Effector memory CD8-positive, alpha-beta T cell (primary cell): ENCODE results near the gene BTNL3.
"Not testable (repeated sequence)": the region's sequence is repeated elsewhere in the genome, so short reads cannot be mapped to it uniquely, and the experiment has no call there.

Experiments
- ATAC-seq: fragments of 150-1000 bp; cut with Tn5 transposase; replicated peaks from 2 replicates; pipeline ENCODE4 v1.10.0; 2021; ENCODE audit warnings: mild to moderate bottlenecking, moderate library complexity
- DNase-seq, 3 experiments: peaks; one replicate each; pipeline ENCODE4 v3.0.0; 2021
- H3K27ac Mint-ChIP-seq, 2 donors: one replicate each; pipeline ENCODE4 v1.8.0; 2022; ENCODE audit warnings: mild to moderate bottlenecking in 2 of 2, mixed read lengths in 2 of 2, moderate library complexity in 2 of 2
- H3K27me3 Mint-ChIP-seq, 2 donors: one replicate each; pipeline ENCODE4 v1.8.0; 2022; ENCODE audit warnings: mixed read lengths in 2 of 2
- H3K36me3 Mint-ChIP-seq: one replicate; pipeline ENCODE4 v1.8.0; 2022; ENCODE audit warnings: mild to moderate bottlenecking, moderate library complexity, mixed read lengths; ENCODE audit not compliant: insufficient read depth
- H3K4me1 Mint-ChIP-seq, 2 donors: one replicate each; pipeline ENCODE4 v1.8.0; 2022; ENCODE audit warnings: low read depth in 2 of 2, mixed read lengths in 2 of 2
- H3K4me3 Mint-ChIP-seq, 2 donors: one replicate each; pipeline ENCODE4 v1.8.0; 2022; ENCODE audit warnings: mild to moderate bottlenecking in 2 of 2, mixed read lengths in 2 of 2, moderate library complexity in 2 of 2
- H3K9me3 Mint-ChIP-seq, 2 donors: one replicate each; pipeline ENCODE4 v1.8.0; 2022; ENCODE audit warnings: mixed read lengths in 2 of 2

BTNL3 gene

GRCh38 chr5:180990086-180990881 lies 1.6 kb downstream of the BTNL3 start:
- Mint-ChIP-seq H3K4me3 (no peak overlapping the region), H3K27me3 (peaks cover 23 to 69% of the 10 kb centered on the region in 2 donors), H3K36me3 (no peaks in the 10 kb centered on the region), H3K27ac (no peak overlapping the region), H3K4me1 (no peaks in the 10 kb centered on the region), H3K9me3 (no peaks in the 10 kb centered on the region)
- DNase-seq: no peak
- ATAC-seq: no peak

- no peaks in the 10 kb centered on the region for H3K4me1 Mint-ChIP-seq
- H3K36me3 Mint-ChIP-seq: no peaks in the 10 kb centered on the region
- no peak overlapping the region for H3K4me3 Mint-ChIP-seq
- DNase-seq: no peak
- peaks cover 23 to 69% of the 10 kb centered on the region in 2 donors for H3K27me3 Mint-ChIP-seq
- no peaks in the 10 kb centered on the region for H3K9me3 Mint-ChIP-seq
- H3K27ac Mint-ChIP-seq: no peak overlapping the region
- ATAC-seq: no peak
These were observed 2.2 kb downstream of the BTNL3 start for GRCh38 chr5:180990882-180991242.

GRCh38 chr5:181001947-181002346 lies 13.3 kb downstream of the BTNL3 start:
- peaks cover 33 to 43% of the 10 kb centered on the region in 2 donors for H3K27me3 Mint-ChIP-seq
- no peaks in the 10 kb centered on the region for H3K36me3 Mint-ChIP-seq
- no peaks in the 10 kb centered on the region for H3K9me3 Mint-ChIP-seq
- no peak for ATAC-seq
- H3K27ac Mint-ChIP-seq: no peak overlapping the region
- no peak overlapping the region for H3K4me3 Mint-ChIP-seq
- H3K4me1 Mint-ChIP-seq: no peaks in the 10 kb centered on the region
- no peak for DNase-seq

- no peaks in the 10 kb centered on the region for H3K4me1 Mint-ChIP-seq
- no peak overlapping the region for H3K27ac Mint-ChIP-seq
- H3K27me3 Mint-ChIP-seq: peaks cover 29 to 36% of the 10 kb centered on the region in 2 donors
- DNase-seq (no peak), ATAC-seq (no peak)
- no peak overlapping the region for H3K4me3 Mint-ChIP-seq
- no peaks in the 10 kb centered on the region for H3K9me3 Mint-ChIP-seq
- H3K36me3 Mint-ChIP-seq: no peaks in the 10 kb centered on the region
These were observed 17.1 kb downstream of the BTNL3 start for GRCh38 chr5:181005791-181006190.

GRCh38 chr5:181008136-181008535 lies 19.5 kb downstream of the BTNL3 start:
- no peak for ATAC-seq
- H3K27ac Mint-ChIP-seq: no peak overlapping the region
- no peak for DNase-seq
- no peaks in the 10 kb centered on the region for H3K36me3 Mint-ChIP-seq
- H3K9me3 Mint-ChIP-seq: no peaks in the 10 kb centered on the region
- peaks cover 36 to 38% of the 10 kb centered on the region in 2 donors for H3K27me3 Mint-ChIP-seq
- no peaks in the 10 kb centered on the region for H3K4me1 Mint-ChIP-seq
- H3K4me3 Mint-ChIP-seq: no peak overlapping the region

GRCh38 chr5:181010018-181010417 lies 21.4 kb downstream of the BTNL3 start:
- not testable (repeated sequence) for H3K9me3 Mint-ChIP-seq, H3K36me3 Mint-ChIP-seq, H3K27ac Mint-ChIP-seq

GRCh38 chr5:181014654-181015053 lies 26.0 kb downstream of the BTNL3 start:
- not testable (repeated sequence) for H3K4me1 Mint-ChIP-seq, H3K9me3 Mint-ChIP-seq, DNase-seq, H3K27ac Mint-ChIP-seq, ATAC-seq, H3K36me3 Mint-ChIP-seq, H3K4me3 Mint-ChIP-seq
- peaks cover 38 to 53% of the 10 kb centered on the region in 2 donors for H3K27me3 Mint-ChIP-seq

More at GRCh38 chr5:181010018-181010417, 21.4 kb downstream of the BTNL3 start:
- H3K4me1 Mint-ChIP-seq, DNase-seq, ATAC-seq, H3K4me3 Mint-ChIP-seq: not testable (repeated sequence)
- H3K27me3 Mint-ChIP-seq: peaks cover 21 to 42% of the 10 kb centered on the region in 2 donors

- H3K4me3 Mint-ChIP-seq, H3K36me3 Mint-ChIP-seq, H3K27ac Mint-ChIP-seq, DNase-seq, H3K9me3 Mint-ChIP-seq, H3K4me1 Mint-ChIP-seq, ATAC-seq: not testable (repeated sequence)
- peaks cover 46 to 58% of the 10 kb centered on the region in 2 donors for H3K27me3 Mint-ChIP-seq
These were observed 28.8 kb downstream of the BTNL3 start for GRCh38 chr5:181017448-181017847.

GRCh38 chr5:181020688-181021087 lies 32.0 kb downstream of the BTNL3 start:
- Mint-ChIP-seq H3K36me3 (no peaks in the 10 kb centered on the region), H3K27ac (no peak overlapping the region), H3K9me3 (peaks cover 7 to 16% of the 10 kb centered on the region in 2 donors), H3K4me1 (no peaks in the 10 kb centered on the region), H3K27me3 (peaks cover 63 to 70% of the 10 kb centered on the region in 2 donors), H3K4me3 (no peak overlapping the region)
- no peak for DNase-seq
- ATAC-seq: no peak

GRCh38 chr5:181024245-181025064 lies 35.8 kb downstream of the BTNL3 start:
- H3K4me1 Mint-ChIP-seq: no peaks in the 10 kb centered on the region
- H3K36me3 Mint-ChIP-seq: no peaks in the 10 kb centered on the region
- DNase-seq: no peak
- peaks cover 7 to 16% of the 10 kb centered on the region in 2 donors for H3K9me3 Mint-ChIP-seq
- no peak overlapping the region for H3K27ac Mint-ChIP-seq
- peaks cover 49 to 56% of the 10 kb centered on the region in 2 donors for H3K27me3 Mint-ChIP-seq
- no peak for ATAC-seq
- H3K4me3 Mint-ChIP-seq: no peak overlapping the region

GRCh38 chr5:181027452-181028031 lies 38.9 kb downstream of the BTNL3 start:
- H3K4me3 Mint-ChIP-seq: no peak overlapping the region
- DNase-seq (no peak), ATAC-seq (no peak)
- H3K27me3 Mint-ChIP-seq: peaks cover 39 to 52% of the 10 kb centered on the region in 2 donors
- H3K27ac Mint-ChIP-seq: no peak overlapping the region
- H3K36me3 Mint-ChIP-seq: no peaks in the 10 kb centered on the region
- no peaks in the 10 kb centered on the region for H3K4me1 Mint-ChIP-seq
- peaks cover 4 to 11% of the 10 kb centered on the region in 2 donors for H3K9me3 Mint-ChIP-seq

- Mint-ChIP-seq H3K9me3 (peaks cover 2 to 4% of the 10 kb centered on the region in 2 donors), H3K36me3 (no peaks in the 10 kb centered on the region), H3K27me3 (peaks cover 32 to 46% of the 10 kb centered on the region in 2 donors), H3K27ac (no peak overlapping the region), H3K4me3 (no peak overlapping the region), H3K4me1 (no peaks in the 10 kb centered on the region)
- no peak for DNase-seq
- ATAC-seq: no peak
These were observed 39.6 kb downstream of the BTNL3 start for GRCh38 chr5:181028032-181028819.

GRCh38 chr5:181031716-181032115 lies 43.1 kb downstream of the BTNL3 start:
- Mint-ChIP-seq H3K36me3 (no peaks in the 10 kb centered on the region), H3K4me3 (no peak overlapping the region), H3K27me3 (peaks cover 19 to 23% of the 10 kb centered on the region in 2 donors), H3K9me3 (peaks cover 0 to 2% of the 10 kb centered on the region in 2 donors), H3K27ac (no peak overlapping the region), H3K4me1 (no peaks in the 10 kb centered on the region)
- DNase-seq: no peak
- no peak for ATAC-seq
